PC-3 (cell line): Measurements from ENCODE around the gene C2orf78. TPM values are rescaled to one million over a fixed set of nuclear protein-coding genes. Genes with fewer than 3 reads are reported as not detected.

ENCODE experiments used
- ATAC-seq: fragments of 200-7000 bp; cut with Tn5 transposase; 2 replicates; pipeline ENCODE4 v1.9.1; 2020; ENCODE audit warnings: mild to moderate bottlenecking, moderate library complexity
- BruUV-seq: library from RNA; stranded (reverse); fragments of 400-500 nt; replicated peaks from 2 replicates; lab custom pipeline; 2021; lab: Mats Ljungman, UMichigan
- CTCF ChIA-PET: fragments of 300-600 bp; sonication (Branson Sonifier 250); formaldehyde crosslinking; loops from one replicate; lab custom pipeline; 2022; ENCODE audit warnings: antibody characterized with exemption; lab: Charles Lee
- POLR2A ChIA-PET: fragments of 300-600 bp; sonication (Branson Sonifier 250); formaldehyde crosslinking; loops from one replicate; lab custom pipeline; 2022; ENCODE audit warnings: antibody characterized with exemption; ENCODE audit not compliant: unreplicated experiment; lab: Charles Lee
- DNase-seq: peaks from one replicate; pipeline ENCODE4 v3.0.0-alpha.2; 2015
- H2AFZ ChIP-seq: fragments of 300-600 bp; sonication (generic); 2 replicates; pipeline ENCODE4 v1.6.0; 2016; ENCODE audit warnings: antibody characterized with exemption, low read length
- H3F3A ChIP-seq: fragments of 300-600 bp; sonication (generic); one replicate; pipeline ENCODE4 v1.6.0; 2017; ENCODE audit warnings: antibody characterized with exemption, low read length, control low read depth, mild to moderate bottlenecking; ENCODE audit not compliant: unreplicated experiment
- H3K27ac ChIP-seq: fragments of 300-600 bp; sonication (generic); 2 replicates; pipeline ENCODE4 v1.5.1; 2016; ENCODE audit warnings: mild to moderate bottlenecking, low read length
- H3K27me3 ChIP-seq: fragments of 300-600 bp; sonication (generic); 2 replicates; pipeline ENCODE4 v1.6.1; 2016; ENCODE audit warnings: low read length, mixed read lengths
- H3K36me3 ChIP-seq: fragments of 300-600 bp; sonication (generic); 2 replicates; pipeline ENCODE4 v1.6.1; 2016; ENCODE audit warnings: low read depth, mixed run types, low read length, mixed read lengths
- H3K4me1 ChIP-seq: fragments of 300-600 bp; sonication (generic); 2 replicates; pipeline ENCODE4 v1.5.1; 2016; ENCODE audit warnings: low read length; ENCODE audit not compliant: insufficient read depth
- H3K4me2 ChIP-seq: fragments of 300-600 bp; sonication (generic); 2 replicates; pipeline ENCODE4 v1.6.0; 2016; ENCODE audit warnings: low read length
- H3K4me3 ChIP-seq: fragments of 300-600 bp; sonication (generic); 2 replicates; pipeline ENCODE4 v1.5.1; 2016; ENCODE audit warnings: mild to moderate bottlenecking, low read length, mixed read lengths
- H3K79me2 ChIP-seq: fragments of 300-600 bp; sonication (generic); 2 replicates; pipeline ENCODE4 v1.6.1; 2017; ENCODE audit warnings: low read length, mixed read lengths
- H3K9ac ChIP-seq: fragments of 300-600 bp; sonication (generic); 2 replicates; pipeline ENCODE4 v1.6.0; 2016; ENCODE audit warnings: mild to moderate bottlenecking, low read length
- H3K9me2 ChIP-seq: fragments of 300-600 bp; sonication (generic); replicated peaks from 2 replicates; pipeline ENCODE4 v1.6.1; 2016; ENCODE audit warnings: mixed run types, low read length, mixed read lengths
- H3K9me3 ChIP-seq: fragments of 300-600 bp; sonication (generic); 2 replicates; pipeline ENCODE4 v1.6.1; 2016; ENCODE audit warnings: low read length, mixed read lengths
- H4K20me1 ChIP-seq: fragments of 300-600 bp; sonication (generic); 2 replicates; pipeline ENCODE4 v1.6.1; 2016; ENCODE audit warnings: low read length, mixed read lengths
- CTCF ChIP-seq: fragments of 300-600 bp; sonication (generic); conservative IDR thresholded peaks from 2 replicates; pipeline ENCODE4 v1.5.1; 2017; ENCODE audit warnings: antibody characterized with exemption, low read depth, mild to moderate bottlenecking, low read length
- EZH2 ChIP-seq: fragments of 300-600 bp; sonication (generic); IDR thresholded peaks from one replicate; pipeline ENCODE4 v1.6.1; 2017; ENCODE audit warnings: antibody characterized with exemption, mild to moderate bottlenecking, low read length; ENCODE audit not compliant: unreplicated experiment
- EZH2phosphoT487 ChIP-seq: fragments of 300-600 bp; sonication (generic); IDR thresholded peaks from 2 replicates; pipeline ENCODE4 v1.6.1; 2018; ENCODE audit warnings: mild to moderate bottlenecking, antibody characterized with exemption, low read length, borderline replicate concordance
- intact Hi-C: fragments of 100-400 bp; cut with micrococcal nuclease; formaldehyde crosslinking; loops from 2 replicates; pipeline ENCODE4 v1.9.0; 2023
- total RNA-seq: library from RNA; depleted of rRNA; stranded (reverse); fragments of >200 nt; gene quantifications from 2 replicates; pipeline ENCODE4 v1.2.3, GENCODE V29; 2014

Gene C2orf78
- total RNA-seq, 1 experiment from 2014 or later, result not detected

DNA sequence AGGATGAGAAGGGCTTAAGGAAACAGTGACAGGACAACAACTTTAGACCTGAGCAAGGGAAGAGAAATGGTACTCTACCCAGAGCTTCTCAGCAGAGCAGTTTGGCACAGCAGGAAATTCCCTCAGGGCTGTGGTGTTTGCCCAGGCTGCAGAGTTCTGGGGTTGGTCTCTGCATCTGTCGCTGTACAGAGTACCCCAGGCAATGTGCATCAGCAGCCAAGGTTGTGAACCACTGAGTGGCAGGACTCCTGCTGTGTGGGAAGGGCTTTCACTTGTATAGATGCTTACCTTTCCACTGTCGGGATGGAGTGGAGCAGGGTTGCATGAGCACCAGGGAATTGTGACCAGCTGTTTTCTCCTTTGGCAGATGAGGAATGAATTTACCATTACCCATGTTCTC, 66.0 kb downstream of the C2orf78 start:
- H3K36me3 ChIP-seq, result peaks cover 39% of the 10 kb centered on the region
- CTCF ChIA-PET, result no interaction called here

DNA sequence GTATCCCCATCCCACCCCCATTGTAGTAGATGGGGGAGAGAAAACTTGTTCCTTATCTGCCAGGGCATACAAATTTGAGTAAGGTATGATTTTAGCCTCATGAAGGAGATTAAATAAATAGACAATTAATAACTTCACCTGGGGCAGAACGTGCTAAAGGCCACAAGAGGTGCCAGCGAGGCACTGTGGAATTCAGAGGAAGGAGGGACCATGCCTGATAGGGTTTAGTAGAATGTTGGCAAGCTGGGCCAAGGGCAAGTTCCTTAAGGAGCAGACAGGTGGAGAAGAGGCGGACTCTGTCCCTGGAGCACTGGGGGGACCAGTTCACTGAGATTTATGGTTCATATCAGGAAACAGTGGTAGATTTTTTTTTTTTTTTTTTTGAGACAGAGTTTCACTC, 67.3 kb downstream of the C2orf78 start:
- Histone ChIP-seq H3K4me2 (no peak overlapping the region), H3K9me2 (no peaks in the 10 kb centered on the region), H3F3A (no peaks in the 10 kb centered on the region), H3K9ac (no peak overlapping the region), H3K4me3 (no peak overlapping the region), H3K79me2 (no peaks in the 10 kb centered on the region), H3K4me1 (peaks cover 18% of the 10 kb centered on the region), H2AFZ (no peak overlapping the region), H3K27ac (no peak overlapping the region), H3K36me3 (peaks cover 31% of the 10 kb centered on the region), H3K9me3 (no peaks in the 10 kb centered on the region), H3K27me3 (no peaks in the 10 kb centered on the region), H4K20me1 (no peaks in the 10 kb centered on the region)
- BruUV-seq, result no TSS peak
- CTCF ChIA-PET, result interaction anchor here (0.5 kb wide), 1 partner anchor 79 kb away, joined by 5 read pairs; no protein-coding TSS in a partner anchor
- TF ChIP-seq CTCF, result peak; percentile 52; the same call in 1 of the 2 replicates
- TF ChIP-seq EZH2, result no peak
- DNase-seq (peak; percentile 42), ATAC-seq (peak; percentile 55)
- POLR2A ChIA-PET, result no interaction called here
- intact Hi-C loops, result loop anchor here (5.0 kb wide), 1 partner anchor 86 kb away; no protein-coding TSS in a partner anchor

More for the DNA sequence above, 66.0 kb downstream of the C2orf78 start:
- Histone ChIP-seq H3K4me2 (no peak overlapping the region), H3K27me3 (no peaks in the 10 kb centered on the region), H2AFZ (no peak overlapping the region), H3K9me2 (no peaks in the 10 kb centered on the region), H3K79me2 (no peaks in the 10 kb centered on the region), H3F3A (no peaks in the 10 kb centered on the region), H3K4me1 (peaks cover 18% of the 10 kb centered on the region), H3K27ac (no peak overlapping the region), H3K9ac (no peak overlapping the region), H4K20me1 (no peaks in the 10 kb centered on the region), H3K9me3 (no peaks in the 10 kb centered on the region), H3K4me3 (no peak overlapping the region)
- TF ChIP-seq EZH2 (no peak), EZH2phosphoT487 (no peak), CTCF (no peak)
- POLR2A ChIA-PET, result no interaction called here
- BruUV-seq, result no TSS peak
- no peak for ATAC-seq
- DNase-seq, result no peak
- intact Hi-C loops, result loop anchor here (5.0 kb wide), 1 partner anchor 87 kb away; no protein-coding TSS in a partner anchor

GRCh38 chr2:73852020-73852419, 68.0 kb downstream of the C2orf78 start:
- Histone ChIP-seq H3K4me2 (peak overlapping the region; percentile 39; the same call in 1 of the 2 replicates), H3K9ac (no peak overlapping the region), H3K9me2 (no peaks in the 10 kb centered on the region), H2AFZ (no peak overlapping the region), H3K4me3 (no peak overlapping the region), H3K27ac (peak overlapping the region; percentile 42), H3K36me3 (peaks cover 28% of the 10 kb centered on the region), H3F3A (no peaks in the 10 kb centered on the region), H4K20me1 (no peaks in the 10 kb centered on the region), H3K79me2 (no peaks in the 10 kb centered on the region), H3K4me1 (peaks cover 18% of the 10 kb centered on the region), H3K9me3 (no peaks in the 10 kb centered on the region), H3K27me3 (no peaks in the 10 kb centered on the region)
- DNase-seq (peak; percentile 86), ATAC-seq (peak; percentile 94)
- POLR2A ChIA-PET, result no interaction called here
- intact Hi-C loops, result loop anchor here (5.0 kb wide), 1 partner anchor 85 kb away; no protein-coding TSS in a partner anchor
- no TSS peak for BruUV-seq
- TF ChIP-seq CTCF, result no peak
- TF ChIP-seq EZH2, result no peak
- TF ChIP-seq EZH2phosphoT487, result no peak
- CTCF ChIA-PET, result no interaction called here
